GM12865 (cell line): ENCODE measurements around the gene COL23A1.

Source experiments
- DNase-seq: peaks from one replicate; pipeline ENCODE4 v3.0.0; 2010; ENCODE audit warnings: low read depth
- H3K4me3 ChIP-seq: 2 replicates; pipeline ENCODE4 v1.5.1; 2011; ENCODE audit warnings: mild to moderate bottlenecking, low read depth, low read length, control low read depth
- TF ChIP-seq, protein P1 (sequence below): IDR thresholded peaks from 2 replicates; pipeline ENCODE4 v1.5.1; 2011; ENCODE audit warnings: low read length, control low read depth, low read depth, inconsistent platforms; ENCODE audit not compliant: insufficient read depth; ENCODE audit errors: missing control alignments

The COL23A1 gene

DNA sequence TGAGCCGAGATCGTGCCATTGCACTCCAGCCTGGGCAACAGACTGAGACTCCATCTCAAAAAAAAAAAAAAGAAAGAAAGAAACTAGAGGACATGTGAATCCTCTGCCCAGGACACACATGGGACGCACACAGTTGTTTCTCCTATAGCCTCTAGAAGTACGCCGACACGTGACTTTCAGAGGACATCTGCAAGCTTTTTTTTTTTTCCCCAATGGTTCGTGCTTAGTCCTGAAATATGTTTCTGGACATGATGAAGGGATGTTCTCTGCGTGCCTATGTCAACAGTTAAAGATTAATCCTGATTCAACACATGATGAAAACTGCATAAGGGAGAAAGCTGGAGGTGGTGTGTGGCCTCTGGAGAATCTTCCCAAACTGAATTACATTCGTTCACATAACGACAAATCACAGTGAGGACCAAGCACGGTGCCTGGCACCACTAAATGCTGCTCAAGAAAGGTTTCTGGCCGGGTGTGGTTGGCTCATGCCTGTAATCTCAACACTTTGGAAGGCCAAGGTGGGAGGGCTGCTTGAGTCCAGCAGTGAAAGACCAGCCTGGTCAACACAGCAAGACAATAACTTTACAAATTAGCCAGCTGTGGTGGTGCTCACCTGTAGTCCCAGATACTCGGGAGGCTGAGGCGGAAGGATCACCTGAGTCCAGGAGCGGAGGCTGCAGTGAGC is 9.8 kb downstream of the COL23A1 start:
- TF ChIP-seq, protein P1, sequence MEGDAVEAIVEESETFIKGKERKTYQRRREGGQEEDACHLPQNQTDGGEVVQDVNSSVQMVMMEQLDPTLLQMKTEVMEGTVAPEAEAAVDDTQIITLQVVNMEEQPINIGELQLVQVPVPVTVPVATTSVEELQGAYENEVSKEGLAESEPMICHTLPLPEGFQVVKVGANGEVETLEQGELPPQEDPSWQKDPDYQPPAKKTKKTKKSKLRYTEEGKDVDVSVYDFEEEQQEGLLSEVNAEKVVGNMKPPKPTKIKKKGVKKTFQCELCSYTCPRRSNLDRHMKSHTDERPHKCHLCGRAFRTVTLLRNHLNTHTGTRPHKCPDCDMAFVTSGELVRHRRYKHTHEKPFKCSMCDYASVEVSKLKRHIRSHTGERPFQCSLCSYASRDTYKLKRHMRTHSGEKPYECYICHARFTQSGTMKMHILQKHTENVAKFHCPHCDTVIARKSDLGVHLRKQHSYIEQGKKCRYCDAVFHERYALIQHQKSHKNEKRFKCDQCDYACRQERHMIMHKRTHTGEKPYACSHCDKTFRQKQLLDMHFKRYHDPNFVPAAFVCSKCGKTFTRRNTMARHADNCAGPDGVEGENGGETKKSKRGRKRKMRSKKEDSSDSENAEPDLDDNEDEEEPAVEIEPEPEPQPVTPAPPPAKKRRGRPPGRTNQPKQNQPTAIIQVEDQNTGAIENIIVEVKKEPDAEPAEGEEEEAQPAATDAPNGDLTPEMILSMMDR: no peak
- no peak for DNase-seq
- no peak overlapping the region for H3K4me3 ChIP-seq

DNA sequence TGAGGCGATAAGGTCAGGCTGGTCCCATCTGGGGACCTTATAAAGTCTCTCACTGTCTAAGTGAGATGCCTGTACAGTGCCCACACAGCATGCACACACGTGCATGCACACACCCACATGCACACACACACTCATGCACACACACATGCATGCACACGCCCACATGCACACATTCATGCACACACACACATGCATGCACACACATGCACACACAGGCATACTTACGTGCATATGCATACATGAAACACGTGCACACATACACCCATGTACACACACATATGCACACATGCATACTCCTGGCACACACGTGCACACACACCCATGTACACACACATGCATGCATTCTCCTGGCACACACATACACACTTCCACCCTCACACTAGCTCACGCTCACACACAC is 12.2 kb downstream of the COL23A1 start:
- TF ChIP-seq, protein P1: no peak
- no peak overlapping the region for H3K4me3 ChIP-seq
- DNase-seq: no peak

DNA sequence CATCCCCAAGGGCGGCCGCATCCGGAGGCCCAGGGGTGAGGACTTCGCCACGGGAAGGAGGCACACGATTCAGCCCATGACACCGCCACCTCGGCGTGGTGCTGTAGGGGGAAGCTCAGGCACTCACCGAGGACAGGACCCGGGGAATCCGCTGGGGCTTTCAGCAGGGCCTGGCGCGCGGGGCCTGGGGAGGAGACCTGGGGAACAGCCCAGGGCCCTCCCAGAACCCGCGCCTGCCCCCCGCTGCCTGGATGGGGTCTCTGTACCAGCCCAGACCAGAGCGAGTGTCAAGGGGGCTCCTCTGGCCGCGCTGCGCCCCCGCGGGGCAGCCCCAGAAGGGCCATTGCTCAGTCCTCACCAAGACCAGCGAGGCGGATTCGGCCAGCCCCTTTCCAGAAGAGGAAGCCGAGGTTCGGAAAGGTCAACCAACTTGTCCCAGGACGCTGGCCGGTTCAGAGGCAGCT is 12.8 kb downstream of the COL23A1 start:
- TF ChIP-seq, protein P1: no peak
- no peak overlapping the region for H3K4me3 ChIP-seq
- no peak for DNase-seq

DNA sequence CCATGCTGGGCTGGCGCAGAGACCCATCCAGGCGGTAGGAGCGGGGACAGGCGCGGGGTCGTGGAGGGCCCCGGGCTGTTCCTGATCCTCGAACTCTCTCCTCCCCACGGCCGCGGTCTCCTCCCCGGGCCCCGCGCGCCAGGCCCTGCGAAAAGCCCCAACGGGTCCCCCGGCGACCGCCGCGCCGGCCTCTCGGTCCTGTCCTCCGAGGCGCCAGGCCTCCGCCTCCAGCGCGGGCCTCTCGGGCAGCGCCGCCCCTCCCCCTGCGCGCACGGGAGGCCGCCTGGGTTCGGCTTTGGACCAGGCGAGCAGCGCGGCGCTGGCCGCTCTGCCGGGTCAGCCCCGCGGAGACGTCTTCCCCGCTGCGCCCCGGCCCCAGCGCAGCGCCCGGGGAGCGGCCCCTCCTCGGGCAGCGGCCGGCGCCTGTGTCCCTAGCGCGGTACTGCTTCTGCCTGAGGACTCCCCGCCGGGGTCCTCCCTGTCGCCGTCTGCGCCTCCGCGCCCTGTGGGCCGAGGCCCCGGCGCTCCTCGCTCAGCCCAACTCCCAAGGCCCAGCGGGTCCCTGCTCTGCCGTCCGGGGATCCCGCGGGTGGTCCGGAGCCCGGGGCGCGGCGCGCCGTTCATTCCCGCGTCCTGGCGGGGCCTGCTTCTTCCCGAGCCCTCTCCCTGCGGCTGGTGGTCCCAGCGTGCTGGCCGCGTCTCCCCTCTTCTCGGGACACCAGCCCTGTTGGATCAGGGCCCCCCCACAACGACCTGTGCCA is 13.4 kb downstream of the COL23A1 start:
- H3K4me3 ChIP-seq: no peak overlapping the region
- TF ChIP-seq, protein P1: no peak
- DNase-seq: no peak

DNA sequence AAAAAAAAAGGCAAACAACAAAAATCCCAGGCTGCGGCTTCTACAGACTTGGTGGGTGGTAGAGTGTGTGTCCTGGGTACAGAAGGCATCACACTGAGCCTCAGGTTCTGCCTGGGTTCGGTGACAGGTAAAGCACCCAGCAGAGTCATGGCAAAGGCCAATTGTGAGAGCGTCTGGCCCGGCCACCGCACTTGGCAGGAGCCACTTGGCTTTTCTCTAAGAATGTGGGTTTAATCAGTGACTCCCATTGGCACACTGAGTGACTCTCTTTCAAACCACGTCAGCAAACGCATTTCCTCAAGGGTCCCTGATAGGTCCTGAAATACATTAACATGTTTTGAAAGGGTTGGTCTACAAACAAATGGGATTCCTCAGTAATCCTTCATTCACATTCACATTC is 17.0 kb downstream of the COL23A1 start:
- no peak overlapping the region for H3K4me3 ChIP-seq
- no peak for DNase-seq
- TF ChIP-seq, protein P1: no peak

DNA sequence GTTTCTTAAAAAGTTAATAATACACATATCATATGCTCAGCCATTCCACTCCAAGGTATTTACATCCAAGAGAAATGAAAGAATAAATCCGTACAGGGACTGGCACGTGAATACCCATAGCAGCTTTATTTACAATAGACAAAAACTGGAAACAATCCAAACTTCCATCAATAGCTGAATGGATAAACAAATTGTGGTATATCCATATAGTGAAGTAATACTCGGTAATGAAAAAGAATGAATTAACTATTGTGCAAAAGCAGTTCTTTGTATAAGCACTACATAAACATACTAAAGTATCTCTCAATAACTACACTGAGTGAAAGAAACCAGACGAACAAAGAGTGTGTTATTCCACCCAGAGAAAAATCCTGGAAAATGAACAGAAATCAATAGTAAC is 17.6 kb downstream of the COL23A1 start:
- TF ChIP-seq, protein P1: no peak
- no peak for DNase-seq
- H3K4me3 ChIP-seq: no peak overlapping the region
